ENCODE measurements around the gene ARAP2.

ARAP2 gene

GRCh38 chr4:36243355-36244256 lies 708 bp downstream of the ARAP2 start:
- Histone ChIP-seq H3K4me3 (ENCODE audit: low read length) (no peak overlapping the region), H3K9me2 (replicated peaks; ENCODE audit: control insufficient read depth, low read length) (no peaks in the 10 kb centered on the region), H3K27ac (ENCODE audit: low read depth, low read length) (no peak overlapping the region), H3K4me2 (ENCODE audit: low read length) (no peak overlapping the region), H3F3A (ENCODE audit: control insufficient read depth, insufficient read depth) (no peaks in the 10 kb centered on the region), H3K4me1 (ENCODE audit: control insufficient read depth, low read length) (no peaks in the 10 kb centered on the region), H3K9me3 (ENCODE audit: control insufficient read depth, insufficient read depth, low read length) (no peaks in the 10 kb centered on the region), H3K36me3 (ENCODE audit: control insufficient read depth, low read length) (no peaks in the 10 kb centered on the region), H3K79me2 (ENCODE audit: control insufficient read depth, low read length) (no peaks in the 10 kb centered on the region), H3K27me3 (ENCODE audit: control insufficient read depth, low read length) (peaks cover 27% of the 10 kb centered on the region), H4K20me1 (ENCODE audit: control insufficient read depth, insufficient read depth, low read depth, low read length) (no peaks in the 10 kb centered on the region)
- TF ChIP-seq EZH2phosphoT487 (IDR thresholded peaks at IDR 0.05; ENCODE audit: borderline replicate concordance, low read length) (no peak), CTCF (IDR thresholded peaks at IDR 0.05; ENCODE audit: low read depth, low read length, poor library complexity, severe bottlenecking) (no peak)

- Histone ChIP-seq H3K4me3 (ENCODE audit: low read length) (no peak overlapping the region), H3K4me1 (ENCODE audit: control insufficient read depth, low read length) (no peaks in the 10 kb centered on the region), H3K27me3 (ENCODE audit: control insufficient read depth, low read length) (peaks cover 27% of the 10 kb centered on the region), H3K9me3 (ENCODE audit: control insufficient read depth, insufficient read depth, low read length) (no peaks in the 10 kb centered on the region), H3K79me2 (ENCODE audit: control insufficient read depth, low read length) (no peaks in the 10 kb centered on the region), H3F3A (ENCODE audit: control insufficient read depth, insufficient read depth) (no peaks in the 10 kb centered on the region), H3K27ac (ENCODE audit: low read depth, low read length) (no peak overlapping the region), H3K9me2 (replicated peaks; ENCODE audit: control insufficient read depth, low read length) (no peaks in the 10 kb centered on the region), H3K4me2 (ENCODE audit: low read length) (no peak overlapping the region), H3K36me3 (ENCODE audit: control insufficient read depth, low read length) (no peaks in the 10 kb centered on the region), H4K20me1 (ENCODE audit: control insufficient read depth, insufficient read depth, low read depth, low read length) (no peaks in the 10 kb centered on the region)
- TF ChIP-seq CTCF (IDR thresholded peaks at IDR 0.05; ENCODE audit: low read depth, low read length, poor library complexity, severe bottlenecking) (no peak), EZH2phosphoT487 (IDR thresholded peaks at IDR 0.05; ENCODE audit: borderline replicate concordance, low read length) (no peak)
These were observed 1.5 kb downstream of the ARAP2 start for GRCh38 chr4:36242629-36243354.

GRCh38 chr4:36241771-36242170 lies 2.5 kb downstream of the ARAP2 start:
- Histone ChIP-seq H3K27ac (ENCODE audit: low read depth, low read length) (no peak overlapping the region), H3K27me3 (ENCODE audit: control insufficient read depth, low read length) (peaks cover 27% of the 10 kb centered on the region), H3K9me3 (ENCODE audit: control insufficient read depth, insufficient read depth, low read length) (no peaks in the 10 kb centered on the region), H3F3A (ENCODE audit: control insufficient read depth, insufficient read depth) (no peaks in the 10 kb centered on the region), H3K9me2 (replicated peaks; ENCODE audit: control insufficient read depth, low read length) (no peaks in the 10 kb centered on the region), H3K4me2 (ENCODE audit: low read length) (no peak overlapping the region), H3K36me3 (ENCODE audit: control insufficient read depth, low read length) (no peaks in the 10 kb centered on the region), H3K4me1 (ENCODE audit: control insufficient read depth, low read length) (no peaks in the 10 kb centered on the region), H4K20me1 (ENCODE audit: control insufficient read depth, insufficient read depth, low read depth, low read length) (no peaks in the 10 kb centered on the region), H3K4me3 (ENCODE audit: low read length) (no peak overlapping the region), H3K79me2 (ENCODE audit: control insufficient read depth, low read length) (no peaks in the 10 kb centered on the region)
- no peak for TF ChIP-seq EZH2phosphoT487 (IDR thresholded peaks at IDR 0.05; ENCODE audit: borderline replicate concordance, low read length)
- TF ChIP-seq CTCF (IDR thresholded peaks at IDR 0.05; ENCODE audit: low read depth, low read length, poor library complexity, severe bottlenecking) = no peak
